Ovary (tissue), 3 donors: ENCODE results near the gene VWA2.

Experiments used
- EP300 ChIP-seq: sonication (generic); formaldehyde crosslinking; IDR thresholded peaks from one replicate; pipeline ENCODE4 v1.6.1; 2017; ENCODE audit warnings: antibody characterized with exemption
- POLR2A ChIP-seq: fragments of 450-650 bp; IDR thresholded peaks from one replicate; pipeline ENCODE4 v1.6.1; 2017; ENCODE audit warnings: antibody characterized with exemption, mild to moderate bottlenecking, moderate library complexity
- TF ChIP-seq, protein P1 (sequence below), 3 donors: fragments of 450-650 bp in 2 of 3; fragments of 200-600 bp in 1 of 3; IDR thresholded peaks; one replicate each; pipeline versions ENCODE4 v1.5.1 to v1.8.0; 2016 to 2022; ENCODE audit warnings: antibody characterized with exemption in 3 of 3, mild to moderate bottlenecking in 1 of 3
- donor health status: DM: no; HTN: no; CAD: no.

- TF ChIP-seq, protein P1, sequence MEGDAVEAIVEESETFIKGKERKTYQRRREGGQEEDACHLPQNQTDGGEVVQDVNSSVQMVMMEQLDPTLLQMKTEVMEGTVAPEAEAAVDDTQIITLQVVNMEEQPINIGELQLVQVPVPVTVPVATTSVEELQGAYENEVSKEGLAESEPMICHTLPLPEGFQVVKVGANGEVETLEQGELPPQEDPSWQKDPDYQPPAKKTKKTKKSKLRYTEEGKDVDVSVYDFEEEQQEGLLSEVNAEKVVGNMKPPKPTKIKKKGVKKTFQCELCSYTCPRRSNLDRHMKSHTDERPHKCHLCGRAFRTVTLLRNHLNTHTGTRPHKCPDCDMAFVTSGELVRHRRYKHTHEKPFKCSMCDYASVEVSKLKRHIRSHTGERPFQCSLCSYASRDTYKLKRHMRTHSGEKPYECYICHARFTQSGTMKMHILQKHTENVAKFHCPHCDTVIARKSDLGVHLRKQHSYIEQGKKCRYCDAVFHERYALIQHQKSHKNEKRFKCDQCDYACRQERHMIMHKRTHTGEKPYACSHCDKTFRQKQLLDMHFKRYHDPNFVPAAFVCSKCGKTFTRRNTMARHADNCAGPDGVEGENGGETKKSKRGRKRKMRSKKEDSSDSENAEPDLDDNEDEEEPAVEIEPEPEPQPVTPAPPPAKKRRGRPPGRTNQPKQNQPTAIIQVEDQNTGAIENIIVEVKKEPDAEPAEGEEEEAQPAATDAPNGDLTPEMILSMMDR (IDR thresholded peaks at IDR 0.05) = no peak
- TF ChIP-seq POLR2A (no peak), EP300 (no peak)
Observed at GRCh38 chr10:114245121-114245791, 6.2 kb downstream of the VWA2 start.
